Hematopoietic multipotent progenitor cell (in vitro differentiated cells): ENCODE results near the gene MVP. TPM values are rescaled to one million over a fixed set of nuclear protein-coding genes. Genes with fewer than 3 reads are reported as not detected.
A peak's percentile ranks its signal among the peaks of the same experiment; 100 is the strongest.
"Not testable (repeated sequence)": the region's sequence is repeated elsewhere in the genome, so short reads cannot be mapped to it uniquely, and the experiment has no call there.

ENCODE experiments used
- DNase-seq, 3 donors: peaks; one replicate each; pipeline ENCODE4 v3.0.0-alpha.2; 2011 to 2015; ENCODE audit warnings: low read depth in 2 of 3, low spot score in 2 of 3
- total RNA-seq: library from RNA; depleted of rRNA; stranded (reverse); fragments of >200 nt; gene quantifications from one replicate; pipeline ENCODE4 v1.2.3, GENCODE V29; 2012

Gene MVP
- total RNA-seq, 1 donor, result 118 TPM

DNA sequence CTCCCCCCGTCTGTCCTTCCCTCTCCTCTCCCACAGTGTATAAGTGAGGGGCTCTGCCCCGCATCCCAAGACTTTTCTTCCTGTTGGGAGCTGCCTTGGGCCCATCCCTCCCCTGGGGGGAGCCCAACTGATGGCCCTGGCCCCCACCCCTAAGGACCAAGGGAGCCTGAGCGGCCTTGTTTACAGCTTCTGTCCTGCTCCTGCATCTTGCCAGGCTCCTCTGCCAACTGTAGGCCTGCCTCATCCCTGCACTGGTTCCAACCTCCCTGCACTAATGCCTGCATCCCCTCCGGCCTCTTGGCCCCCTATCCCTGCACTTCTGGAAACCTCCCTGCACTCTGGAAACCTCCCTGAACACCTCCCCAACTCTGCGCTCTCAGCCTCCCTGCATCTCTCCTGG lies 5.7 kb upstream of the MVP start:
- no peak for DNase-seq

DNA sequence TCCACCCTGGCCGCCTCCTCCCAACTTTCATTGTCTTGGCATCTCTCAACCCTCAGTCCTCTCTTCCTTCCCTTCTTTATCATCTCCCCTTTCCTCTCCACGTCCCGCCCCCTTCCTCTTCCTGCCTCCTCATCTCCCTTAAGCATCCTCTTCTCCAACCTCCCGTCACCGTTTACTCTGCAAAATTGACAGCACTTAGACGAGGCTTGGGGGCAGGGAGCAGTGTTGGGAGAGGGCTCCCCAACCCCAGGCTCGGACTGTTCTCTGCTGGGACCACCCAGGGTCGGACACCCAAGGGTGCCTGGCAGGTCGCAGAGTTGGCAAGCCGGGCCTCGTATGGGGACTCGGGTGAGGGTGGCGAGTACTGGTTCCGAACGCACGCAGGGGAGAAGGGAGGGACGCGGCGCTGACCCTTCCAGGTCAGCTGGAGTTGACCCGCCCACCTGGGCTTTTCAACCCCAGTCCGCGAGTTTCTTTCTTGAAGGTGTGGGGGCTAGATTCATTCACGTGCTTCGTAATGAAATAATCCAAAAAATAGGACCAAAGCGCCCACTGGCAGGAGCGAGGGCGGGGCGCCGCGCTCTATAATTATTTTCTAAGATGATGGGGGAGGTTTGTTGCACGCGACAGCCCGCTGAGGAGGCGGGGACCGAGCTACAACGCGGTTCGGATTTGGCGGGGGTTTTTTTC lies 5.1 kb upstream of the MVP start:
- no peak for DNase-seq

DNA sequence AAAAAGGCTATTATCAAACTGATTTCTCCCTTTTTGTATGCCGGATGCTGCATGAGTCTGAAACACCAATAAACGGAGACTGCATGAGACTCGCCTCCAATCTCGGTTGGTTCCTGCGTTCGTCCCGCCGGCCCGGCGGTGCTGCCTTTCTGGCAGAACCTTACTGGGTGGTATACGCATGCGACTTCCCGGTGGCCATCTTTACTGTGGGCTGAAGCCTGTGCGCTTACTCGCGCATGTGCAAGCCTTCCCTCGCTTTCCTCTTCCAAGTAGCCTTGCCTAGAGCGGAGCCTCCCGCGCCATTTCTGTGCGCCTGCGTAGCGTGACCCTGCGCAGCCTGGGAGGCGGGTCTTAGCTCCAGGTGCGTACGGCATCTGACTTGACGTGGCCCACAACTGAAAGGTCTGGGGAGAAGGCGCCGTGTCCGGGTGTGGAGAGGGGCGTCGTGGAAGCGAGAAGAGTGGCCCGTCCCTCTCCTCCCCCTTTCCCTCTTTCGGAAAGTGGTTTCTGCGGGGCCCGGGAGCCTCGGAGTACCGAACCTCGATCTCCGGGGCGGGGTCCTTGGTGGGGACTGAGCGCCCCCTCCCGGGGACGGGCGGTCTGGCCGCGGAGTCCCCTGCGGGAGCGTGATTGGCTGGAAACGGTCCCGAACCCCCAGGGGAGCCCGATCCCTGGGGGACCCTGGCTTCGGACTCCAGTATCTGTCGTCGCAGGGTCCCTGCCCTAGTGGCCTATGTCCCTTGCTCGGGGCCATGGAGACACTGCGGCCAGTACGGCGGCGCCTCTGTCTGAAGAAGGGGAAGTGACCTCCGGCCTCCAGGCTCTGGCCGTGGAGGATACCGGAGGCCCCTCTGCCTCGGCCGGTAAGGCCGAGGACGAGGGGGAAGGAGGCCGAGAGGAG lies 4.2 kb upstream of the MVP start, which contains the start of gene PAGR1:
Gene PAGR1, plus strand, starts transcription at position 360 of the 901 bp plus-strand sequence. Its CDS starts 374 bp downstream, at position 734.
- peak; percentile 99 for DNase-seq

DNA sequence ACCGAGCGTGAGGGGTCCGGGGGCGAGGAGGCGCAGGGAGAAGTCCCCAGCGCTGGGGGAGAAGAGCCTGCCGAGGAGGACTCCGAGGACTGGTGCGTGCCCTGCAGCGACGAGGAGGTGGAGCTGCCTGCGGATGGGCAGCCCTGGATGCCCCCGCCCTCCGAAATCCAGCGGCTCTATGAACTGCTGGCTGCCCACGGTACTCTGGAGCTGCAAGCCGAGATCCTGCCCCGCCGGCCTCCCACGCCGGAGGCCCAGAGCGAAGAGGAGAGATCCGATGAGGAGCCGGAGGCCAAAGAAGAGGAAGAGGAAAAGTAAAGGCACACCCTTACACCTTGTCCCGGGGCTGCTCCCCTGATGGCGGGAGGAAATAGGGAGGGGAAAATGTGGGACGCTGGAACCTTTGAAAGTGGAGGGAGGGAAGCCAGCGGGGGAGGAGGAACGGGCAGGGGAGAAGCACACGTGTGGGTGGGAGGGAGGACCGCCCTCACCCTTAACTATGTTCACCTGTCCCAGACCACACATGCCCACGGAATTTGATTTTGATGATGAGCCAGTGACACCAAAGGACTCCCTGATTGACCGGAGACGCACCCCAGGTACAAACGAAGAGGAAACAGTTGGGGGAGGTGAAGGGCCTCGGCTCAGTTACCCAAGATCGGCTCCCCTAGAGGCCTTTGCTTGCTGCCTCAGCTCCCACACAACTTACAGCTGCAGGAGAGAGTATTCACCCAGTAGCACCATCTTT lies 3.4 kb upstream of the MVP start:
- peak in 1 of 3 donors; percentile 51 for DNase-seq

DNA sequence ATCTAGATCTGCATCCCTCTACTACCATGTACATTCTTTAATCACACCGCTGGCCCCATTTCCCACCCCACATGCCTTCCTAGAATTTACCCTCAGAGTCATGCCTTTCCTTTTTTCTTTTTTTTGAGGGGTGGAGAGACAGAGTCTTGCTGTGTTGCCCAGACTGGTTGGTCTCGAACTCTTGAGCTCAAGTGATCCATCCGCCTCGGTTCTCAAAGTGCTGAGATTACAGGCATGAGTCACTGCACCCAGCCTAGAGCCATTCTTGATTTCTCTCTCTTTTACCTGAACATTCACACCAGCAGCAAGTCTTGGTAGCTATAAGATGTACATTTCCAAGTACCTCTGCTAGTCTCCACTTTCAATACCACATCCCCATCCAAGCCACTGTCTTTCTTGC lies 2.2 kb upstream of the MVP start:
- no peak for DNase-seq

DNA sequence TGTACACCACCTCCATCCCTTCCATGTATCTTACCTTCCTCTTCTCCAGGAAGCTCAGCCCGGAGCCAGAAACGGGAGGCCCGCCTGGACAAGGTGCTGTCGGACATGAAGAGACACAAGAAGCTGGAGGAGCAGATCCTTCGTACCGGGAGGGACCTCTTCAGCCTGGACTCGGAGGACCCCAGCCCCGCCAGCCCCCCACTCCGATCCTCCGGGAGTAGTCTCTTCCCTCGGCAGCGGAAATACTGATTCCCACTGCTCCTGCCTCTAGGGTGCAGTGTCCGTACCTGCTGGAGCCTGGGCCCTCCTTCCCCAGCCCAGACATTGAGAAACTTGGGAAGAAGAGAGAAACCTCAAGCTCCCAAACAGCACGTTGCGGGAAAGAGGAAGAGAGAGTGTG lies 756 bp upstream of the MVP start:
- no peak for DNase-seq

DNA sequence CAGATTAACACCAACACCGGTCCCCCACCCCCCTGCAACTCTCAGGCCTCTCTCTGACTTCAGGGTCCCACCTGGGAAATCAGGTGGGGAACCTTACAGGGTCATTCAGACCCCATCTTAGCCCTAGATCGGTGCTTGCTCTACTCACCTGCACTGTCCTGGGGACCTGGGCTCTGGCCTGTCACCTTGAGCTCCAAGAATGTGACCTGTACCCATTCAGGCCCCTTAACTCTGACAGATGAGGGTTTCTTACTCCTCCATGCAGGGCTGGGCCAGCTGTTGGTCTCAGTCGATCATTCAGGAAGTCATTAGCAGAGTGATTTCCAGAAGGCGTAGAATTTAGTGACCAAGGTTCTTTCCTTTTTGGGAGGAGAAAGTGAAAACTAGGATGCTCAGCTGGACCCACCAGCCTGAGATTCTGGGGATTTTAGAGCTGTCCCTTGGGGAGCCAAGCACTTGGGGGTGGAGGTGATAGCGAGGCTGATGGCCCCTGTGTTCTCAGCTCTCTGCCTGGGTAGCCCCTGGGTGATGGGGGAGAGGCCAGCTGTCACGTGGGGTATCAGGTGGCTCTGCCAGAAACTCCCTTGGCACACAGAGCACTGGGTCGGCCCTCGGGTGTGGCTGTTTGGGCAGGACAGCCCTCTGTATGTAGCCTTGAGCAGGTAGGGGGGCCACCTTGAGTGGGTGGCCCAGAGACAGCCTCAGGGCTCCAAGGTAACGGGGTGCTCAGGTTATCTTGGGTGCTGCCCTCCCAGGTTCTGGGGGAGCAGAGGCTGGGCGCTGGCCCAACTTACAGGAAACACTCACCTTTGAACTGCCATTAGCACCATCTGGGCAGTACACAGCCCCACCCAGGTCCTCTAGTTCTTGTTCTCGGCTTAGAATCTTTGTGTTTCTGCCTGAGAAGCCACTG lies 724 bp downstream of the MVP start:
- DNase-seq, result no peak

DNA sequence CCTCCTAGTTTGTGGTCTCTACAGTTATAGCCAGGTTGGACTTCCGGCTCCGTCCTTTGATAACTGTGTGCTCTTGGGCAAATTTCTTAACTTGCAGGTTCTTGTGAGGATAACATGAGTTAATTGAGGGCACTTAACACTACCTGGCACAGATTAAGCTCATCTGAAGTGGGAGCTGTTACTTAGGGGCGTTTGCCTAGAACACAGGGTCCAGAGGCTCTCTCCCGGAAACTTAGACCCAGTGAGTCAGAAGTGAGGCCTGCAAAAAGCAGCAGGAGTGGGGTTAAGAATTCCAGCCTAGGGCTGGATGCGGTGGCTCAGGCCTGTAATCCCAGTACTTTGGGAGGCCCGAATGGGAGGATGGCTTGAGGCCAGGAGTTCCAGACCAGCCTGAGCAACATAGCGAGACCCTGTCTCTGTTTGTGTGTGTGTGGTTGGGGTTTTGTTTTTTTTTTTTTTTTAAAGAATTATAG lies 1.4 kb downstream of the MVP start:
- no peak for DNase-seq

DNA sequence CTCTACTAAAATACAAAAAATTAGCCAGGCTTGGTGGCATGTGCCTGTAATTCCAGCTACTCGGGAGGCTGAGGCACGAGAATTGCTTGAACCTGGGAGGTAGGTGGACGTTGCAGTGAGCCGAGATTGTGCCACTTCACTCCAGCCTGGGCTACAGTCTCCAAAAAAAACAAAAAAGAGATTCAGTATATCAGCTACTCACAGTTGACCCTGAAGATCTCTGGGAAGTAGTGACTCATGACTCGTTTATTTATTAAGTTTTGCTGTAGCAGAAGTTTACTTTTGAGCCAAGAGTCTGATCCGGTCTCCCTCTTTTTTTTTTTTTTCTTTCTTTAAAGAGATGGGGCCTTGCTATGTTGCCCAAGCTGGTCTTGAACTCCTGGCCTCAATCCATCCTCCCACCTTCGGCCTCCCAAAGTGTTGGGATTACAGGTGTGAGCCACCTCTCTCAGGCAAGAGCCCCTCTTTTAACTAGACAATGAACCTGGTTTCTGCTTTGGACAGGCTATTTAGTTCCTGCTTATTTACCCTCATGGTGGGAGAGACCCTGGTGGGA lies 4.4 kb downstream of the MVP start:
- DNase-seq, result no peak

DNA sequence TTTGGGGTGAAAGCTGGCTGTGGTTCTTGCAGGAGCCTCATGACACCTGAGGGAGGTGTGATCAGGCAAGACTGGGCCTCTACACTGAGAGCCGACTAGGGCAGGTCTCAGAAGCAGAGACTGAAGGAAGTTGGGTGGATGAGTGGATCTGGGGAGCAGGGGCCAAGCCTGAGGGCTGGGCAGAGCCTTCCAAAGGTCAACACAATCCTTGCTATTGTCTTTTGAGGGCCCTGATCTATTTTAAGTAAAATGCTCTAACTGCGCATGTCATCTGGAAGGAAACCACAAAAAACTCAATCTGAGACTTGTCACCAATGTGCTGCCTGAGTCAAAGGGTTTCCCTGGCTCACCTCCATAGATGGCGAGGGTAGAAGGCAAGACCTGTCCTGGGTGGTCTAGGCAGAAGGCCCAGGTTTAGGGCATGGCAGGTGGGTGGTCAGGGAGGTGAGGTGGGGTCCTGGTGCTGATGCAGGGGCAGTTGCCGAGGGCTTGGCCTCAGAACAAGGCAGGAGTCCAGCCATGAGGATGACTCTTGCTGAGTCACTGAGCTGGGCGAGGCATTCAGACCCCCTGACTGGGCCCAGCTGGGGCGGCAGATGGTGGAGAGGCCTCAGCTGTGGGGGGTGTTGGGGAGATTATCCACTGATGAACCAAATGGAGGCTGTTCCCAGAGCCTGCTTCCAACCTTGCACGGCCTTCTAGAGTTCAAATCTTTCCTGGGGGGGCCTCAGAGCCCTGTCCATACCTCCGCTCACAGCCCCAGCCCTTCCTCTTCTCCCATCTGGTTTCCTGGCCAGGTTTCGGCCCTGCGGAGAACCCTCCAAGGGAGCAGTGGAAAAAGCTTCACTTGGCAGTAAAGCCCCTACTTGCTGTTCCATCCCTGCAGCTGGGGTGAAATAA lies 5.1 kb downstream of the MVP start:
- DNase-seq, result peak in 1 of 3 donors; percentile 24

DNA sequence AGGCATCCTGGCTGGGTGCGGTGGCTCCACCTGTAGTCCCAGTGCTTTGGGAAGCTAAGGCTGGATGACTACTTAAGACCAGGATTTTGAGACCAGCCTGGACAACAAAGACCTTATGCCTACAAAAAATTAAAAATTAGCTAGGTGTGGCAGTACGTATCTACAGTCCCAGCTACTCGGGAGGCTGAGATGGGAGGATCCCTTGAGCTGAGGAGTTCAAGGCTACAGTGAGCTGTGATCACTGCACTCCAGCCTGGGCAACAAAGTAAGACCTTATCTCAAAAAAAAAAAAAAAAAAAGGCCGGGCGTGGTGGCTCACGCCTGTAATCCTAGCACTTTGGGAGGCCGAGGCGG lies 6.1 kb downstream of the MVP start:
- DNase-seq, result no peak

DNA sequence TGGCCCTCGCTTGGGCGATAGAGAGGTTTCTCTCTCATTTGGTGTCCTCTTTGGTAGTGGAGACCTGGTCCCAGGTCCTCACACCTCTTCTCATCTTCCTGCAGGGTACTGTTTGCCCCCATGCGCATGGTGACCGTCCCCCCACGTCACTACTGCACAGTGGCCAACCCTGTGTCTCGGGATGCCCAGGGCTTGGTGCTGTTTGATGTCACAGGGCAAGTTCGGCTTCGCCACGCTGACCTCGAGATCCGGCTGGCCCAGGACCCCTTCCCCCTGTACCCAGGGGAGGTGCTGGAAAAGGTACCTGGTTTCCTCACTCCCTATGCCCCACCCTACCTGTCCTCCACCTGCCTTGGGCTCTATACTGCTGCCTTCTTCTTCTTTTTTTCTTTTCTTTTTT lies 10.5 kb downstream of the MVP start:
- no peak for DNase-seq

DNA sequence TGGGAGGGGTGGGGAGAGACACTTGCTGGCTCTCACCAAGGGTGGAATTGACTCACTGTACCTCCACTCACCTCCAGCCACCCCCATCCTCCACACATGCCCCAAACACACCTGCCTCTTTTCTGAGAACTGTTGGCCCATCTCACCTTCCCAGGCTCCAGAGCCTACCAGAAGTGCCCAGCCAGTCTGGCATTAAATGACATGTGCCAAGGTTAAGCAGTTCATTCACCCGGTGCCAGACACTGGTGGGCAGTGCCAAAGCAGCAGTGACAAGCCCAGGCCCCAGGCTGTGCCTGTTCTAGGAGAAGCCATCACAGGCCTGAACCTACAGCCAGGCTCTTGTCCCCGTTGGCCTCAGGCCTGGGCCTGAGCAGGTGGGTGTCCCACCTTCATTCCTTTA lies 11.2 kb downstream of the MVP start:
- DNase-seq, result no peak

DNA sequence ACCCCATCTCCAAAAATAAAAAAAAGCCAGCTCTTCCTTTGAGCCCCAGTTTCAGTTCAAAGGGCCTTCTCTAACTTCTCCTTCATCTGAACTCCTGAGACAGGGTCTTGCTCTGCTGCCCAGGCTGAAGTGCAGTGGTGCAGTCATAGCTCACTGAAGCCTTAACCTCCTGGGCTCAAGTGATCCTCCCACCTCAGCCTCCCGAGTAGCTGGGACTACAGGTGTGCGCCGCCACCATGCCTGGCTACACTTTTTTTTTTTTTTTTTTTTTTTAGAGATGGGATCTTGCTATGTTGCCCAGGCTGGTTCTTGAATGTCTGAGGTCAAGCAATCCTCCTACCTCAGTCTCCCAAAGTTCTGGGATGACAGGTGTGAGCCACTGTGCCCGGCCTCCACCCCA lies 13.0 kb downstream of the MVP start:
- DNase-seq, result not testable (repeated sequence)

DNA sequence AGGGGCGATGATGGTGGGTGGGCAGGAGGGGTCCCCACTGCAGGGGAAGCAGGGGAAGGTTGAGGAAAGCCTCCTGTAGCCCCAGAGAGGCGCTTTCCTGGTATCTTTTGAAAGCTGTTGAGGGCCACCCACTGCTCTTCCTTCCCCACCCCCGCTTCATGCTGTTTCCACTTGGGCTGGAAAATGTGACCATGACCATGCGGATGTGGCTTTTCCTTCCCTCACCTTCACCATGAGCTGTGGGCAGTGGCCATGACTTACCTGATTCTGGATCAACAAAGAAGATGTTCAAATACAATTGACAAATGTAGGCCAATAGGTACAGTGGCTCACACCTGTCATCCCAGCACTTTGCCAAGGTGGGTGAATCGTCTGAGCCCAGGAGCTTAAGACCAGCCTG lies 13.8 kb downstream of the MVP start:
- DNase-seq, result no peak

DNA sequence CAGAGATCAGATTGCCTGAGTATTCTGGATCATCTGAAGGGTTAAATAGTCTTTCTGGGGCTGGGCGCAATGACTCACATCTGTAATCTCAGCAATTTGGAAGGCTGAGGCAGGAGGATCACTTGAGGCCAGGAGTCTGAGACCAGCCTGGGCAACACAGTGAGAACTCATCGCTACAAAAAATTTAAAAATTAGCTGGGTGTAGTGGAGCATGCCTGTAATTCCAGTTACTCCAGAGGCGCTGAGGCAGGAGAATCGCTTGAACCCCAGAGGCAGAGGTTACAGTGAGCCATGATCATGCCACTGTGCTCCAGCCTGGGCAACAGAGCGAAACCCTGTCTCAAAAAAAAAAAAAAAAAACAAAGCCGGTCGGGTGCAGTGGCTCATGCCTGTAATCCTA lies 15.7 kb downstream of the MVP start:
- DNase-seq, result no peak

DNA sequence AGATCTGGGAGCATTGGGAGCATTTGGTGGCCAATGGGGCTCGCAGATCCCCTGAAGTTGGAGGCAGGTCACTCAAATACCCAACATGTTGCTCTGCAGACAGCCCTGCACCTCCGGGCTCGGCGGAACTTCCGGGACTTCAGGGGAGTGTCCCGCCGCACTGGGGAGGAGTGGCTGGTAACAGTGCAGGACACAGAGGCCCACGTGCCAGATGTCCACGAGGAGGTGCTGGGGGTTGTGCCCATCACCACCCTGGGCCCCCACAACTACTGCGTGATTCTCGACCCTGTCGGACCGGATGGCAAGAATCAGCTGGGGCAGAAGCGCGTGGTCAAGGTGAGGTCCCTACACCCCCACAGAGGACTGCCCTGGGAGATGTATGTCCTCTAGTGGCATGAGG lies 16.4 kb downstream of the MVP start:
- DNase-seq, result no peak

DNA sequence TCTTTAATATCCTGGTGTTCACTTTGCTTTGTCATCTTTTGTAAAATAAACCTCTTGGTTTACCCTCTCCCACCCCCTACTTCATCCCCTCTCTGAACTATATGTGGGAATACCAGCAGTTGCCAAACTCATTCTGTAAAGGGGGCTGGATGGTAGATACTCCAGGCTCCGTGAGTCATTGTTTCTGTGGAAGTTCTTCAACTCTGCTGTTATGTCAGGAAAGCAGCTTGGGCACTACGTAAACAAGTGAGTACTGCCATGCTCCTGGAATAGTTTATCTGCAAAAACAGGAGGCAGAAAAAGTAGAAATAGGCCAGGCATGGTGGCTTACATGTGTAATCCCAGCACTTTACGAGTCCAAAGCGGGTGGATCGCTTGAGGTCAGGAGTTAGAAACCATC lies 17.6 kb downstream of the MVP start:
- DNase-seq, result no peak

DNA sequence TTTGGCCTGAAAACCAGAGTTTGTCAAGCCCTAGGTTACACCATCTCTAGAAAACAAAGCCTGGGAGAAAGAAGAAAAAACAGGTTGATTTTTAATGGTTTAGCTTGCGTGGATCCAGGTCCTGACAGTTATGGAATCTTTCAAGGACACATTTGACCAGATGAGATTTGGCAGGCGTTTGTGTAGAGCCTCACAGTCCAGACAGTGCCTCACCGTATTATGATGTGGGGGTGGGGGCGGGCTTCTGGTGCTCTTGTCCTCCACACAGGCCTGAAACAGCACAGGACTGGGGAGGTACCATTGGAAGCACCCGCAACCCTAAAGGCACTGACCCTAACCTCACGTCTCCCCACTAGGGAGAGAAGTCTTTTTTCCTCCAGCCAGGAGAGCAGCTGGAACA lies 19.6 kb downstream of the MVP start:
- no peak for DNase-seq
